Neuronal stem cell (in vitro differentiated cells): Measurements from ENCODE around the gene FHIT.

ENCODE experiments used
- DNase-seq: peaks from one replicate; pipeline ENCODE4 v3.0.0-alpha.2; 2013; ENCODE audit warnings: low spot score
- H2AFZ ChIP-seq: one replicate; pipeline ENCODE4 v1.6.1; 2013; ENCODE audit warnings: mild to moderate bottlenecking, low read length, inconsistent platforms
- H2AK5ac ChIP-seq: 2 replicates; pipeline ENCODE4 v1.6.1; 2013; ENCODE audit warnings: low read depth, mild to moderate bottlenecking, inconsistent platforms, low read length, moderate library complexity, mixed read lengths
- H2BK120ac ChIP-seq: 2 replicates; pipeline ENCODE4 v1.6.1; 2013; ENCODE audit warnings: low read depth, mild to moderate bottlenecking, inconsistent platforms, low read length, moderate library complexity, mixed read lengths
- H2BK12ac ChIP-seq: one replicate; pipeline ENCODE4 v1.6.1; 2013; ENCODE audit warnings: low read length, inconsistent platforms
- H2BK15ac ChIP-seq: 2 replicates; pipeline ENCODE4 v1.6.1; 2013; ENCODE audit warnings: mild to moderate bottlenecking, low read length, inconsistent platforms, mixed read lengths
- H2BK5ac ChIP-seq: one replicate; pipeline ENCODE4 v1.6.1; 2013; ENCODE audit warnings: inconsistent platforms, mild to moderate bottlenecking, low read length, moderate library complexity
- H3K14ac ChIP-seq: one replicate; pipeline ENCODE4 v1.6.1; 2013; ENCODE audit warnings: low read length, inconsistent platforms
- H3K18ac ChIP-seq: 2 replicates; pipeline ENCODE4 v1.6.1; 2013; ENCODE audit warnings: low read length, inconsistent platforms
- H3K23ac ChIP-seq: 2 replicates; pipeline ENCODE4 v1.6.1; 2013; ENCODE audit warnings: low read depth, mild to moderate bottlenecking, mixed read lengths, low read length, inconsistent platforms; ENCODE audit not compliant: poor library complexity
- H3K27ac ChIP-seq: replicated peaks from 3 replicates; pipeline ENCODE4 v1.5.1; 2013; ENCODE audit warnings: low read length, inconsistent platforms
- H3K27me3 ChIP-seq, 3 experiments: 2 replicates each; pipeline ENCODE4 v1.6.1; 2013; ENCODE audit warnings: low read length in 3 of 3, mild to moderate bottlenecking in 2 of 3, inconsistent platforms in 1 of 3, low read depth in 1 of 3, mixed read lengths in 1 of 3, moderate library complexity in 1 of 3; ENCODE audit not compliant: control insufficient read depth in 3 of 3, insufficient read depth in 3 of 3
- H3K36me3 ChIP-seq, 2 donors: replicated peaks in 1 of 2; 2 replicates each; pipeline ENCODE4 v1.6.1; 2013; ENCODE audit warnings: low read length in 2 of 2; ENCODE audit not compliant: control insufficient read depth in 2 of 2, insufficient read depth in 2 of 2
- H3K4ac ChIP-seq: 2 replicates; pipeline ENCODE4 v1.6.1; 2013; ENCODE audit warnings: inconsistent platforms, mild to moderate bottlenecking, low read length, moderate library complexity
- H3K4me1 ChIP-seq, 2 donors: 1 replicate in 1 of 2; 2 replicates in 1 of 2; pipeline ENCODE4 v1.6.1; 2013; ENCODE audit warnings: low read length in 2 of 2, low read depth in 1 of 2; ENCODE audit not compliant: control insufficient read depth in 2 of 2, insufficient read depth in 1 of 2
- H3K4me2 ChIP-seq: one replicate; pipeline ENCODE4 v1.6.1; 2013; ENCODE audit warnings: mild to moderate bottlenecking, low read length, inconsistent platforms; ENCODE audit not compliant: insufficient read depth, poor library complexity, severe bottlenecking
- H3K4me3 ChIP-seq, 2 donors: 2 replicates each; pipeline ENCODE4 v1.5.1; 2013; ENCODE audit warnings: low read length in 2 of 2, mild to moderate bottlenecking in 2 of 2, inconsistent platforms in 1 of 2, moderate library complexity in 1 of 2
- H3K79me1 ChIP-seq: one replicate; pipeline ENCODE4 v1.6.1; 2013; ENCODE audit warnings: low read depth, mild to moderate bottlenecking, inconsistent platforms, low read length, moderate library complexity
- H3K9ac ChIP-seq: one replicate; pipeline ENCODE4 v1.6.1; 2013; ENCODE audit warnings: mild to moderate bottlenecking, low read depth, low read length, inconsistent platforms; ENCODE audit not compliant: poor library complexity
- H3K9me3 ChIP-seq, 2 donors: replicated peaks in 1 of 2; 2 replicates each; pipeline versions ENCODE3 to v1.6.1; 2013; ENCODE audit warnings: low read length in 2 of 2, mild to moderate bottlenecking in 2 of 2, inconsistent platforms in 1 of 2, low read depth in 1 of 2, mixed read lengths in 1 of 2, moderate library complexity in 1 of 2; ENCODE audit not compliant: control insufficient read depth in 2 of 2, insufficient read depth in 1 of 2
- H4K8ac ChIP-seq: one replicate; pipeline ENCODE4 v1.6.1; 2013; ENCODE audit warnings: low read depth, mild to moderate bottlenecking, inconsistent platforms, low read length, moderate library complexity
- H4K91ac ChIP-seq: one replicate; pipeline ENCODE4 v1.6.1; 2013; ENCODE audit warnings: low read length, low read depth, mild to moderate bottlenecking, inconsistent platforms; ENCODE audit not compliant: poor library complexity
- WGBS, 2 donors: extraction: QIAGEN DNeasy Blood & Tissue Kit; methylation state at CpG; one replicate each; pipeline ENCODE4 v1.1.7; 2013; ENCODE audit warnings: missing lambda C conversion rate in 2 of 2, mixed read lengths in 1 of 2; ENCODE audit not compliant: insufficient read length in 2 of 2, insufficient replicate concordance in 1 of 2; ENCODE audit errors: extremely low coverage in 2 of 2; 5-methylcytosine and 5-hydroxymethylcytosine counted together

The FHIT gene

DNA sequence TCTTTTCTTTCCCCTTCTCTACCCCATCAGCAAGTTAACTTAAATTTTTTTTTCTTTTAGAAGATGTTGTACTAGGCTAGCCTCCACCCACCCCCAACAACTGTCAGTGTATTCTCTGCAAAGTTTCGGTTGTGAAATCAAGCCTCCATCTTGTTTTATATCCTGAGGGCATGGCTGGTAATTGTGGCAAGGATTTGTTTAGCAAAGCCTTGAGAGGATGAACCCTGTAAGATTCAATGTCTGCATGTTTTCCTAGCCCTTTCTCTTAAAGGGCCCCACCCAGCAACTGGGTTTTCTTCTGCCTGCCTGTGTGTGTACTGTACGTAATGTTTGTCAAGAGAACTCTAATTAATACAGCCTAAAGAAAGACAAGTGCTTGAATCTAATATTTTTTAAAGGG is 475.3 kb downstream of the FHIT start:
- Histone ChIP-seq H3K27me3 (no peaks in the 10 kb centered on the region), H3K18ac (no peak overlapping the region), H2BK5ac (no peak overlapping the region), H3K14ac (no peak overlapping the region), H3K23ac (no peak overlapping the region), H3K4me1 (no peaks in the 10 kb centered on the region), H3K9me3 (peaks cover 5 to 20% of the 10 kb centered on the region in 2 donors), H3K4me2 (no peak overlapping the region), H2BK120ac (no peak overlapping the region), H3K4me3 (no peak overlapping the region), H2BK15ac (no peak overlapping the region), H2AFZ (no peak overlapping the region), H3K4ac (no peak overlapping the region), H2BK12ac (no peak overlapping the region), H4K91ac (no peak overlapping the region), H3K9ac (no peak overlapping the region), H3K27ac (no peak overlapping the region), H3K36me3 (no peaks in the 10 kb centered on the region), H4K8ac (no peak overlapping the region), H3K79me1 (no peaks in the 10 kb centered on the region), H2AK5ac (no peak overlapping the region)
- WGBS, 2 donors, result no CpG with 5 or more reads among the region's 2 CpGs
- DNase-seq, result no peak

DNA sequence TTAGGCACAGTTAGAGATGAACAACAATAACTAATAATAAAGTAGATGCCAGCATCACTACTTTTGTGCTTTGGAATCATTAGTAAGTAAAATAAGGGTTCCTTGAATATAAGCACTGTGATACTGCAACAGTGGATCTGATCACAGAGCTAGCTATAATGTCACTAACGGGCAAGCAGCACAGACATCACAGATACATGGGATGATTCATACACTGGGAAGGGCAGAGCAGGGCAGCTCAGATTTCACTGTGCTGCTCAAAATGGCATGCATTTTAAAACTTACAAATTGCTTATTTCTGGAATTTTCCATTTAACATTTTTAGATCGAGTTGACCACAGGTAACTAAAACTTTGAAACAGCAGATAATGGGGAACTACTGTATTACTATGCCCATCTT is 476.6 kb downstream of the FHIT start:
- Histone ChIP-seq H2AFZ (no peak overlapping the region), H4K8ac (no peak overlapping the region), H3K27me3 (no peaks in the 10 kb centered on the region), H2BK12ac (no peak overlapping the region), H3K14ac (no peak overlapping the region), H4K91ac (no peak overlapping the region), H3K4ac (no peak overlapping the region), H3K27ac (no peak overlapping the region), H3K18ac (no peak overlapping the region), H2BK120ac (no peak overlapping the region), H3K79me1 (no peaks in the 10 kb centered on the region), H3K9me3 (peaks cover 5 to 12% of the 10 kb centered on the region in 2 donors), H2BK15ac (no peak overlapping the region), H2AK5ac (no peak overlapping the region), H3K9ac (no peak overlapping the region), H3K36me3 (no peaks in the 10 kb centered on the region), H3K4me1 (no peaks in the 10 kb centered on the region), H3K4me3 (no peak overlapping the region), H2BK5ac (no peak overlapping the region), H3K23ac (no peak overlapping the region), H3K4me2 (no peak overlapping the region)
- WGBS, 2 donors, result no CpG with 5 or more reads among the region's 2 CpGs
- no peak for DNase-seq

GRCh38 chr3:60772584-60772983 is 478.7 kb downstream of the FHIT start:
- WGBS, 2 donors, result no CpG with 5 or more reads among the region's 3 CpGs
- H3K27ac ChIP-seq, result no peak overlapping the region
- no peak overlapping the region for H2AK5ac ChIP-seq
- no peak overlapping the region for H3K4me3 ChIP-seq
- H3K4me2 ChIP-seq, result no peak overlapping the region
- H3K4me1 ChIP-seq, result peaks cover 1 to 2% of the 10 kb centered on the region in 2 donors
- no peak overlapping the region for H4K8ac ChIP-seq
- no peak overlapping the region for H2BK120ac ChIP-seq
- no peaks in the 10 kb centered on the region for H3K36me3 ChIP-seq
- no peak overlapping the region for H3K18ac ChIP-seq
- H3K79me1 ChIP-seq, result no peaks in the 10 kb centered on the region
- no peak overlapping the region for H3K9ac ChIP-seq
- no peak overlapping the region for H3K23ac ChIP-seq
- H3K9me3 ChIP-seq, result peaks cover 5 to 11% of the 10 kb centered on the region in 2 donors
- H3K27me3 ChIP-seq, result no peaks in the 10 kb centered on the region
- H2BK12ac ChIP-seq, result no peak overlapping the region
- no peak overlapping the region for H3K14ac ChIP-seq
- H2AFZ ChIP-seq, result no peak overlapping the region
- DNase-seq, result no peak
- H2BK15ac ChIP-seq, result no peak overlapping the region
- no peak overlapping the region for H4K91ac ChIP-seq
- no peak overlapping the region for H3K4ac ChIP-seq
- no peak overlapping the region for H2BK5ac ChIP-seq

DNA sequence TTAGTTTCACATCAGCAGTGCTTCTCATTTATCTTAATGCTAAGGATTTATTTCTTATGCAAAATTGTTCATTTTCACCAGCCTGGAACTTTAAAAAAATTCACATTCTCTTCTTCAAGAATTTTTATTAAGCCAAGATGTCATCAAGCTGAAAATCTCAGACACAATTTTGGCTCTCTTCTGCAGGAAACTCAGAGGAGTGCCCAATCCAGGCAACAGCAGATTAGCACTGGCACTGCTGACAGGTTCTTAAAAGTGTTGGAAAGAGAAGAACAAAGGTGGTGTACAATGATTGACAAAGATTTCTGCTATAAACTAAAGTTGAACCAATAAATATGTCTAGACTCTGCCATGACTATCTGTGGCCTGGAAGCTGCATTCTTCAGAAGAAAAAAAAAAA is 479.5 kb downstream of the FHIT start:
- H2BK120ac ChIP-seq, result no peak overlapping the region
- no peak overlapping the region for H2BK12ac ChIP-seq
- no peak for DNase-seq
- H3K4ac ChIP-seq, result no peak overlapping the region
- no peak overlapping the region for H4K91ac ChIP-seq
- H2BK5ac ChIP-seq, result no peak overlapping the region
- no peaks in the 10 kb centered on the region for H3K27me3 ChIP-seq
- H3K14ac ChIP-seq, result no peak overlapping the region
- no peak overlapping the region for H4K8ac ChIP-seq
- H2BK15ac ChIP-seq, result no peak overlapping the region
- peaks cover 5 to 11% of the 10 kb centered on the region in 2 donors for H3K9me3 ChIP-seq
- H3K27ac ChIP-seq, result no peak overlapping the region
- H2AK5ac ChIP-seq, result no peak overlapping the region
- H3K4me3 ChIP-seq, result no peak overlapping the region
- no peak overlapping the region for H3K4me2 ChIP-seq
- H2AFZ ChIP-seq, result no peak overlapping the region
- peaks cover 1 to 2% of the 10 kb centered on the region in 2 donors for H3K4me1 ChIP-seq
- no peaks in the 10 kb centered on the region for H3K79me1 ChIP-seq
- no peaks in the 10 kb centered on the region for H3K36me3 ChIP-seq
- no peak overlapping the region for H3K23ac ChIP-seq
- no peak overlapping the region for H3K18ac ChIP-seq
- H3K9ac ChIP-seq, result no peak overlapping the region
